ENCODE data around the gene SLC44A2.

SLC44A2 gene

GRCh38 chr19:10636304-10636972 lies 11.1 kb downstream of the SLC44A2 start:
- Mint-ChIP-seq H3K4me1 (peaks cover 8% of the 10 kb centered on the region), H3K36me3 (peaks cover 10% of the 10 kb centered on the region), H3K9me3 (no peaks in the 10 kb centered on the region), H3K4me3 (no peak overlapping the region), H3K27me3 (no peaks in the 10 kb centered on the region), H3K27ac (peak overlapping the region; percentile 33)

GRCh38 chr19:10637894-10638293 lies 12.5 kb downstream of the SLC44A2 start:
- no peak overlapping the region for H3K4me3 Mint-ChIP-seq
- peaks cover 9% of the 10 kb centered on the region for H3K36me3 Mint-ChIP-seq
- H3K9me3 Mint-ChIP-seq = no peaks in the 10 kb centered on the region
- H3K27me3 Mint-ChIP-seq = no peaks in the 10 kb centered on the region
- peaks cover 20% of the 10 kb centered on the region for H3K4me1 Mint-ChIP-seq
- peak overlapping the region; percentile 74 for H3K27ac Mint-ChIP-seq

DNA sequence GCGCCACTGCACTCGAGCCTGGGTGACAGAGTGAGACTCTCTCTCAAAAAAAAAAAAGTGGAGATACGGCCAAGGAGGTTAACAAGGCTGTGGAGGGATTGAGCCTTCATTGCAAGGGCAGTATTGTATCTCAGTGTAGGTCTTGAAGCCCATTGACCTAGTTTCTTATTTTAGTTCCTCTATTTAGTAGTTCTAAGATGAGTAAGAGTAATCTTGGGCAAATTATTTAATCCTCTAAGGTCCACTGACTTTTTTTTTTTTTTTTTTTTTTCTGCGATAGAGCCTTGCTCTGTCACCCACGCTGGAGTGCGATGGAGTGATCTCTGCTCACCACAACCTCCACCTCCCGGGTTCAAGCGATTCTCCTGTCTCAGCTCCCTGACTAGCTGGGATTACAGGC lies 14.5 kb downstream of the SLC44A2 start:
- no peak overlapping the region for H3K4me3 Mint-ChIP-seq
- no peak overlapping the region for H3K27ac Mint-ChIP-seq
- peaks cover 40% of the 10 kb centered on the region for H3K4me1 Mint-ChIP-seq
- H3K36me3 Mint-ChIP-seq = peaks cover 9% of the 10 kb centered on the region
- no peaks in the 10 kb centered on the region for H3K9me3 Mint-ChIP-seq
- no peaks in the 10 kb centered on the region for H3K27me3 Mint-ChIP-seq

DNA sequence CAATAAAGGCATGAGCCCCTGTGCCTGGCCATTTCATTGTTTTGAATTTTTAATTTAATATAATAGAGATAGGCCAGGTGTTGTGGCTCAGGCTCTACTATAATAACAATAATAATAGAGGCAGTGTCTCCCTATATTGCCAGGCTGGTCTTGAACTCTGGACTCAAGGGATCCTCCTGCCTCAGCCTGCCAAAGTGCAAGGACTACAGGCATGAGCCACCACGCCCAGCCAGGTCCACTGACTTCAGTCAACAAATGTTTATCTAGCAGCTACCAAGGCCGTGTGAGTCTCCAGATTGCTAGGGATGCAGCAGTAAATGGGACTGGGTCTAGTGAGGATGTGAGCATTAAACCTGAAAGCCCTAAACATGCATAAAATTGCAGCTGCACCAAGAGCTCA lies 15.0 kb downstream of the SLC44A2 start:
- Mint-ChIP-seq H3K4me3 (no peak overlapping the region), H3K27ac (peak overlapping the region; percentile 51), H3K9me3 (no peaks in the 10 kb centered on the region), H3K4me1 (peaks cover 41% of the 10 kb centered on the region), H3K27me3 (no peaks in the 10 kb centered on the region), H3K36me3 (peaks cover 9% of the 10 kb centered on the region)

DNA sequence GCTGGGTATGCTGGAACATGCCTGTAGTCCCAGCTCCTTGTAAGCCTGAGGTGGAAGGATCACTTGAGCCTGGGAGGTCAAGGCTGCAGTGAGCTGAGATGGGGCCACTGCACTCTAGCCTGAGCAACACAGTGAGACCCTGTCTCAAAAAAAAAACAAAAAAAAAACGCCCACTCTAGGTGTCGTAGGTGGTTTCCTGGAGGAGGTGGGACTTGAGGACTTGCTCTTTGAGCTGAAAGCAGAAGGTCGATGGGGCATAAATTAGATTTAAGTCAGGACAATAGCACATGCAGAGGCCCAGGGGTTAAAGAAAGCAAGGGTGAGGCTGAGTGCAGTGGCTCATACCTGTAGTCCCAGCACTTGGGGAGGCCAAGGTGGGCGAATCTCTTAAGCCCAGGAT lies 15.9 kb downstream of the SLC44A2 start:
- peaks cover 9% of the 10 kb centered on the region for H3K36me3 Mint-ChIP-seq
- H3K27me3 Mint-ChIP-seq = no peaks in the 10 kb centered on the region
- H3K4me3 Mint-ChIP-seq = no peak overlapping the region
- no peaks in the 10 kb centered on the region for H3K9me3 Mint-ChIP-seq
- H3K4me1 Mint-ChIP-seq = peaks cover 41% of the 10 kb centered on the region
- peak overlapping the region; percentile 90 for H3K27ac Mint-ChIP-seq

GRCh38 chr19:10642473-10643171 lies 17.3 kb downstream of the SLC44A2 start:
- H3K36me3 Mint-ChIP-seq = peaks cover 7% of the 10 kb centered on the region
- H3K27ac Mint-ChIP-seq = peak overlapping the region; percentile 79
- peaks cover 41% of the 10 kb centered on the region for H3K4me1 Mint-ChIP-seq
- no peaks in the 10 kb centered on the region for H3K27me3 Mint-ChIP-seq
- H3K4me3 Mint-ChIP-seq = no peak overlapping the region
- no peaks in the 10 kb centered on the region for H3K9me3 Mint-ChIP-seq

- Mint-ChIP-seq H3K4me3 (no peak overlapping the region), H3K4me1 (peaks cover 36% of the 10 kb centered on the region), H3K36me3 (peaks cover 2% of the 10 kb centered on the region)
Observed at GRCh38 chr19:10643172-10643967, 18.0 kb downstream of the SLC44A2 start.

GRCh38 chr19:10643968-10644259 lies 18.6 kb downstream of the SLC44A2 start:
- no peaks in the 10 kb centered on the region for H3K27me3 Mint-ChIP-seq
- H3K27ac Mint-ChIP-seq = no peak overlapping the region
- peaks cover 36% of the 10 kb centered on the region for H3K4me1 Mint-ChIP-seq
- no peaks in the 10 kb centered on the region for H3K9me3 Mint-ChIP-seq
- peaks cover 2% of the 10 kb centered on the region for H3K36me3 Mint-ChIP-seq
- no peak overlapping the region for H3K4me3 Mint-ChIP-seq

More at GRCh38 chr19:10643172-10643967, 18.0 kb downstream of the SLC44A2 start:
- no peaks in the 10 kb centered on the region for H3K27me3 Mint-ChIP-seq
- peak overlapping the region; percentile 79 for H3K27ac Mint-ChIP-seq
- H3K9me3 Mint-ChIP-seq = no peaks in the 10 kb centered on the region

DNA sequence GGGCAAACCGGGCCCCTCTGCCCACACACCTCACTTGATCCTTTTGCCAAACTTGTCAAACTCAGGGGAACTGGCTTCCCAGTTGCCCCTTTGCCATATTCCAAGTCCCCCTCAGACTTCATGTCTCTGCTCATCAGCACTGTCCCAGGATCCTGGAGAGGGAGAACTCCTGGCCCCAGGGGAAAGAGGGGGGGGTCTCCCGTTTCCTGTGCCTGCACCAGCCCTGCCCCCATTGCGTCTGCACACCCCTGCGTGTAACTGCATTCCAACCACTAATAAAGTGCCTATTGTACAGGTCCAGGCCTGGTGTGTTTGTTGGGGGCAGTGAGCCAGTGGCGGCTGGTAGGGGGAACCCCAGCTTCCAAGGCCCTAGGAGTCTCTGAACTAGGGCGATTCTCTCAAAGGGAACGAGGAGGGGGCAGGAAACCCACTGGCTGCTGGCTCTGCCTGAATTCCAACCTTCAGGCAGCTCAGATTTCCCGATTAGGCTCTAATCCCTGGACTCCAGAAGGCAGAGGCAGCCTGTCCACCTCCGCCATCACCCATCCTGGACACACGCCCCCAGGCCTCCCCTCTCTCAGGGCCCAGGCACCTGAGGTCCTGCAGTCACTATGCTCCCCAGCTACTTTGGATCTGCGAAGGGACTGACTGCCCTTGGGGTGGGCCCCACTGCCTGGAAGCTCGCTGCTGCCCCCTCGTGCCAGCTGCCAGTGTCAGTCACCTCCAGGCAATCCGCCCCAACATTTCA lies 19.1 kb downstream of the SLC44A2 start:
- no peaks in the 10 kb centered on the region for H3K27me3 Mint-ChIP-seq
- H3K9me3 Mint-ChIP-seq = no peaks in the 10 kb centered on the region
- no peak overlapping the region for H3K4me3 Mint-ChIP-seq
- H3K36me3 Mint-ChIP-seq = peaks cover 2% of the 10 kb centered on the region
- H3K4me1 Mint-ChIP-seq = peaks cover 36% of the 10 kb centered on the region
- peak overlapping the region; percentile 63 for H3K27ac Mint-ChIP-seq

DNA sequence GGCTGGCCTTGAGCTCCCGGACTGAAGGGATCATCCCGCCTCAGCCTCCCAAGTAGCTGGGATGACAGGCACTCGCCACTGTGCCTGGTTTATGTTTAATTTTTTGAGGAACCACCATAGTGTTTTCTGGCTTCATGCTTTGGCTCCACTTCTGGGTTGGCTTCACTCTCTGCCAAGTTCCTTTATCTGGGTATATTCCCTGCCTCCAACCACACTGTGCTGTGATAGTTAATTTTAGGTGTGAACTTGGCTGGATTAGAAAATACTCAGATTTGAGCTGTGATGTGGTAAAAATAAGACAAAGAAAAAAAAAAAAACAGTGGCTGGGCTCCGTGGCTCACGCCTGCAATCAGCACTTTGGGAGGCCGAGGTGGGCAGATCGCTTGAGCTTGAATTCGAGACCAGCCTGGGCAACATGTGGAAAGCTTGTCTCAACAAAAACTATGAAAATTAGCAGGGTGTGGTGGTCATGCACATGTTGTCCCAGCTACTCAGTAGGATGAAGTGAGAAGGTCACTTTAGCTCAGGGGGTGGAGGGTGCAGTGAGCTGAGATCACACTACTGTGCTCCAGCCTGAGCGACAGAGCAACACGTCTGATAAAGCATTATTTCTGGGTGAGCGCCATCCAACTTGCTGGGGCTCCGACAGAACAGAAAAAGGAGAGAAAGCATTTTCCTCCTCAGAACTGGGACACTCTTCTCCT lies 21.3 kb downstream of the SLC44A2 start:
- Mint-ChIP-seq H3K4me1 (peaks cover 33% of the 10 kb centered on the region), H3K9me3 (no peaks in the 10 kb centered on the region), H3K4me3 (no peak overlapping the region), H3K27me3 (no peaks in the 10 kb centered on the region), H3K27ac (no peak overlapping the region), H3K36me3 (peaks cover 3% of the 10 kb centered on the region)

GRCh38 chr19:10648360-10648759 lies 23.0 kb downstream of the SLC44A2 start:
- no peak overlapping the region for H3K27ac Mint-ChIP-seq
- no peaks in the 10 kb centered on the region for H3K27me3 Mint-ChIP-seq
- peaks cover 29% of the 10 kb centered on the region for H3K4me1 Mint-ChIP-seq
- H3K36me3 Mint-ChIP-seq = peaks cover 4% of the 10 kb centered on the region
- no peak overlapping the region for H3K4me3 Mint-ChIP-seq
- H3K9me3 Mint-ChIP-seq = no peaks in the 10 kb centered on the region

GRCh38 chr19:10651851-10652250 lies 26.5 kb downstream of the SLC44A2 start:
- Mint-ChIP-seq H3K27ac (peak overlapping the region; percentile 62), H3K9me3 (no peaks in the 10 kb centered on the region), H3K4me3 (peak overlapping the region; percentile 67), H3K27me3 (no peaks in the 10 kb centered on the region), H3K4me1 (peaks cover 28% of the 10 kb centered on the region), H3K36me3 (peaks cover 18% of the 10 kb centered on the region)

DNA sequence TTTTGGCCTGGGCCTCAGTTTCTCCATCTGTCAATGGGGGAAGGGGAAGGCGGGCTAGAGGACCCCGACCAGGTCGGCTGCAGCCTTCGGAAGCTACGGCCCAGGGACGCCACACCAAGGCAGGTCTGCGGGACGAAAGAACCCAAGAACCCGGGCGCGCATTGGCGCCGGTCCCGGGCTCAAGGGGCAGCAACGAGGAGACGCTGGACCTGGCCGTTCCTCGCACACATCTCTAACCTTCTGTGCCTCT lies 28.1 kb downstream of the SLC44A2 start:
- H3K4me1 Mint-ChIP-seq = peaks cover 35% of the 10 kb centered on the region
- no peaks in the 10 kb centered on the region for H3K9me3 Mint-ChIP-seq
- peaks cover 21% of the 10 kb centered on the region for H3K36me3 Mint-ChIP-seq
- H3K27ac Mint-ChIP-seq = peak overlapping the region; percentile 99
- H3K27me3 Mint-ChIP-seq = no peaks in the 10 kb centered on the region
- H3K4me3 Mint-ChIP-seq = peak overlapping the region; percentile 98

GRCh38 chr19:10653732-10654609 lies 28.6 kb downstream of the SLC44A2 start, which contains the start of gene ILF3:
Gene ILF3 (plus strand): TSS chr19:10654346. CDS start chr19:10670606, 16,260 bp downstream.
- Mint-ChIP-seq H3K9me3 (no peaks in the 10 kb centered on the region), H3K27ac (peak within 1 kb of the TSS; percentile 99), H3K36me3 (peaks cover 21% of the 10 kb centered on the region), H3K27me3 (no peaks in the 10 kb centered on the region), H3K4me1 (peaks cover 38% of the 10 kb centered on the region), H3K4me3 (peak within 1 kb of the TSS; percentile 98)
